Amniotic epithelial cell (primary cell): ENCODE results near the gene EXOC4.

Experiments
- DNase-seq: peaks from one replicate; pipeline ENCODE4 v3.0.0-alpha.2; 2010; ENCODE audit warnings: low read depth

EXOC4 gene

GRCh38 chr7:134078991-134079390 is 826.1 kb downstream of the EXOC4 start:
- DNase-seq, result no peak

- DNase-seq, result no peak
Measured at GRCh38 chr7:134081695-134082094, 828.8 kb downstream of the EXOC4 start.

- no peak for DNase-seq
Measured at GRCh38 chr7:134083766-134084487, 831.0 kb downstream of the EXOC4 start.

- DNase-seq, result no peak
Measured at GRCh38 chr7:134084488-134085144, 831.7 kb downstream of the EXOC4 start.

- no peak for DNase-seq
Measured at GRCh38 chr7:134085311-134085710, 832.4 kb downstream of the EXOC4 start.

GRCh38 chr7:134086998-134087735 is 834.3 kb downstream of the EXOC4 start:
- DNase-seq, result no peak

- no peak for DNase-seq
Measured at GRCh38 chr7:134088199-134088598, 835.3 kb downstream of the EXOC4 start.

GRCh38 chr7:134089446-134089845 is 836.6 kb downstream of the EXOC4 start:
- DNase-seq, result no peak

- DNase-seq, result no peak
Measured at GRCh38 chr7:134098072-134098471, 845.2 kb downstream of the EXOC4 start.

- DNase-seq, result no peak
Measured at GRCh38 chr7:134101716-134102115, 848.8 kb downstream of the EXOC4 start.

GRCh38 chr7:134104166-134104565 is 851.3 kb downstream of the EXOC4 start:
- DNase-seq, result no peak

GRCh38 chr7:134105841-134106240 is 853.0 kb downstream of the EXOC4 start:
- no peak for DNase-seq

- no peak for DNase-seq
Measured at GRCh38 chr7:134108802-134109201, 855.9 kb downstream of the EXOC4 start.

- no peak for DNase-seq
Measured at GRCh38 chr7:134113655-134114054, 860.8 kb downstream of the EXOC4 start.

- DNase-seq, result no peak
Measured at GRCh38 chr7:134114992-134115391, 862.1 kb downstream of the EXOC4 start.
